ENCODE measurements around the gene WDR46.

- no peak for TF ChIP-seq EZH2phosphoT487 (IDR thresholded peaks at IDR 0.05; ENCODE audit: borderline replicate concordance)
- TF ChIP-seq, protein P1, sequence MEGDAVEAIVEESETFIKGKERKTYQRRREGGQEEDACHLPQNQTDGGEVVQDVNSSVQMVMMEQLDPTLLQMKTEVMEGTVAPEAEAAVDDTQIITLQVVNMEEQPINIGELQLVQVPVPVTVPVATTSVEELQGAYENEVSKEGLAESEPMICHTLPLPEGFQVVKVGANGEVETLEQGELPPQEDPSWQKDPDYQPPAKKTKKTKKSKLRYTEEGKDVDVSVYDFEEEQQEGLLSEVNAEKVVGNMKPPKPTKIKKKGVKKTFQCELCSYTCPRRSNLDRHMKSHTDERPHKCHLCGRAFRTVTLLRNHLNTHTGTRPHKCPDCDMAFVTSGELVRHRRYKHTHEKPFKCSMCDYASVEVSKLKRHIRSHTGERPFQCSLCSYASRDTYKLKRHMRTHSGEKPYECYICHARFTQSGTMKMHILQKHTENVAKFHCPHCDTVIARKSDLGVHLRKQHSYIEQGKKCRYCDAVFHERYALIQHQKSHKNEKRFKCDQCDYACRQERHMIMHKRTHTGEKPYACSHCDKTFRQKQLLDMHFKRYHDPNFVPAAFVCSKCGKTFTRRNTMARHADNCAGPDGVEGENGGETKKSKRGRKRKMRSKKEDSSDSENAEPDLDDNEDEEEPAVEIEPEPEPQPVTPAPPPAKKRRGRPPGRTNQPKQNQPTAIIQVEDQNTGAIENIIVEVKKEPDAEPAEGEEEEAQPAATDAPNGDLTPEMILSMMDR (IDR thresholded peaks at IDR 0.05 in 2 of 3, conservative IDR thresholded peaks at IDR 0.05 in 1 of 3; ENCODE audit: borderline replicate concordance in 1 of 3, insufficient read depth in 1 of 3, low read depth in 2 of 3, low read length in 2 of 3) = no peak
- TF ChIP-seq POLR2AphosphoS5 (IDR thresholded peaks at IDR 0.05; ENCODE audit: low read depth, low read length) = no peak
Measured at GRCh38 chr6:33249732-33250630, 39.1 kb downstream of the WDR46 start.

Measured in HCT116 (cell line).